ENCODE data around the gene POFUT2. TPM values are rescaled to one million over a fixed set of nuclear protein-coding genes. Genes with fewer than 3 reads are reported as not detected.
"Not testable (repeated sequence)": the region's sequence is repeated elsewhere in the genome, so short reads cannot be mapped to it uniquely, and the experiment has no call there.

Gene POFUT2
- total RNA-seq, 4 donors from 2014 or later = 4.8 to 11.0 (median 5.9) TPM

- in situ Hi-C loops (cut with MboI; ENCODE audit: low sequenced_read_pairs in 4 of 4) (no loop called here), intact Hi-C loops (cut with DNase I; ENCODE audit: low total_unique reads) (no loop called here)
- peak overlapping the region; percentile 73 to 85 (median 76) for H3K27ac ChIP-seq
- peak; percentile 49 to 58 for DNase-seq
- no peaks in the 10 kb centered on the region for H3K9me3 ChIP-seq
- no peak overlapping the region for H3K4me3 ChIP-seq
- TF ChIP-seq, protein P1, sequence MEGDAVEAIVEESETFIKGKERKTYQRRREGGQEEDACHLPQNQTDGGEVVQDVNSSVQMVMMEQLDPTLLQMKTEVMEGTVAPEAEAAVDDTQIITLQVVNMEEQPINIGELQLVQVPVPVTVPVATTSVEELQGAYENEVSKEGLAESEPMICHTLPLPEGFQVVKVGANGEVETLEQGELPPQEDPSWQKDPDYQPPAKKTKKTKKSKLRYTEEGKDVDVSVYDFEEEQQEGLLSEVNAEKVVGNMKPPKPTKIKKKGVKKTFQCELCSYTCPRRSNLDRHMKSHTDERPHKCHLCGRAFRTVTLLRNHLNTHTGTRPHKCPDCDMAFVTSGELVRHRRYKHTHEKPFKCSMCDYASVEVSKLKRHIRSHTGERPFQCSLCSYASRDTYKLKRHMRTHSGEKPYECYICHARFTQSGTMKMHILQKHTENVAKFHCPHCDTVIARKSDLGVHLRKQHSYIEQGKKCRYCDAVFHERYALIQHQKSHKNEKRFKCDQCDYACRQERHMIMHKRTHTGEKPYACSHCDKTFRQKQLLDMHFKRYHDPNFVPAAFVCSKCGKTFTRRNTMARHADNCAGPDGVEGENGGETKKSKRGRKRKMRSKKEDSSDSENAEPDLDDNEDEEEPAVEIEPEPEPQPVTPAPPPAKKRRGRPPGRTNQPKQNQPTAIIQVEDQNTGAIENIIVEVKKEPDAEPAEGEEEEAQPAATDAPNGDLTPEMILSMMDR (IDR thresholded peaks at IDR 0.05 in 4 of 5, conservative IDR thresholded peaks at IDR 0.05 in 1 of 5) = no peak
- TF ChIP-seq POLR2A (IDR thresholded peaks at IDR 0.05) = peak in 1 of 2 donors; percentile 14
- H3K36me3 ChIP-seq = no peaks in the 10 kb centered on the region
- H3K4me1 ChIP-seq = peaks cover 23 to 29% of the 10 kb centered on the region in 2 donors
- H3K27me3 ChIP-seq = peaks cover 7 to 24% (median 7%) of the 10 kb centered on the region in 3 donors
- ATAC-seq = peak; percentile 58 to 62
Measured at GRCh38 chr21:45318556-45319404, 31.1 kb upstream of the POFUT2 start.

DNA sequence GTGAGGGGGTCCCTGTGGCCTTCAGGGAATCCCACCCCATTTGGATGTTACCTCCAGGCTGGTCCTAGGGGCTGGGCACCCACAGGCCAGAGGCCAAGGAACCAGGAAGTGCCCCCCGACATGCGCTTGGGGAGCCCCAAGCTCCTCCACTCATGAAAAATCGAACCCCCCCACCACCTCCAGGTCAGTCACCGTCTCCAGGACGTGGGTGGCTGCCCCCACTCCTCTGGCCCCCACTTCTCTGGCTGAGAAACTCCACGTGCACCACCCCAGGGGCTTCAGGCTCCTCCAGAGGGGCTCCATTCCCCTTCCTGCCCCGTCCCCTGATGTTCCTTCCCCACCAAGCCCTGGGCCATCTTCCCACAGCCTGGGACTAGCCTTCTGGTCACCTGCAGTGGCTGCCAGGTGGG lies 30.5 kb upstream of the POFUT2 start:
- H3K27ac ChIP-seq = peak overlapping the region; percentile 64 to 85 (median 76)
- peaks cover 23 to 29% of the 10 kb centered on the region in 2 donors for H3K4me1 ChIP-seq
- H3K36me3 ChIP-seq = no peaks in the 10 kb centered on the region
- ATAC-seq (no peak), DNase-seq (no peak)
- no peak overlapping the region for H3K4me3 ChIP-seq
- H3K9me3 ChIP-seq = no peaks in the 10 kb centered on the region
- in situ Hi-C loops (cut with MboI; ENCODE audit: low sequenced_read_pairs in 4 of 4) = no loop called here
- TF ChIP-seq, protein P1 (IDR thresholded peaks at IDR 0.05 in 4 of 5, conservative IDR thresholded peaks at IDR 0.05 in 1 of 5) = no peak
- no peak for TF ChIP-seq POLR2A (IDR thresholded peaks at IDR 0.05)
- H3K27me3 ChIP-seq = peaks cover 2 to 18% (median 4%) of the 10 kb centered on the region in 3 donors
- intact Hi-C loops (cut with DNase I; ENCODE audit: low total_unique reads) = no loop called here

GRCh38 chr21:45317398-45318145 lies 29.9 kb upstream of the POFUT2 start:
- H3K27ac ChIP-seq = peak overlapping the region; percentile 64 to 85 (median 76)
- H3K36me3 ChIP-seq = no peaks in the 10 kb centered on the region
- peaks cover 23 to 29% of the 10 kb centered on the region in 2 donors for H3K4me1 ChIP-seq
- peak in 1 of 2 donors; percentile 11 for DNase-seq
- in situ Hi-C loops (cut with MboI; ENCODE audit: low sequenced_read_pairs in 4 of 4) (no loop called here), intact Hi-C loops (cut with DNase I; ENCODE audit: low total_unique reads) (no loop called here)
- no peak for TF ChIP-seq POLR2A (IDR thresholded peaks at IDR 0.05)
- TF ChIP-seq, protein P1 (IDR thresholded peaks at IDR 0.05 in 4 of 5, conservative IDR thresholded peaks at IDR 0.05 in 1 of 5) = no peak
- no peak for ATAC-seq
- no peaks in the 10 kb centered on the region for H3K9me3 ChIP-seq
- H3K27me3 ChIP-seq = peaks cover 0 to 12% (median 0%) of the 10 kb centered on the region in 3 donors
- no peak overlapping the region for H3K4me3 ChIP-seq

- Histone ChIP-seq H3K9me3 (no peaks in the 10 kb centered on the region), H3K4me1 (peaks cover 23 to 29% of the 10 kb centered on the region in 2 donors), H3K27ac (peak overlapping the region in 2 of 4 donors; percentile 76 to 85), H3K36me3 (no peaks in the 10 kb centered on the region), H3K4me3 (no peak overlapping the region), H3K27me3 (peaks cover 0 to 12% (median 0%) of the 10 kb centered on the region in 3 donors)
- intact Hi-C loops (cut with DNase I; ENCODE audit: low total_unique reads) (no loop called here), in situ Hi-C loops (cut with MboI; ENCODE audit: low sequenced_read_pairs in 4 of 4) (no loop called here)
- DNase-seq (peak in 1 of 2 donors; percentile 4), ATAC-seq (no peak)
- TF ChIP-seq, protein P1 (IDR thresholded peaks at IDR 0.05 in 4 of 5, conservative IDR thresholded peaks at IDR 0.05 in 1 of 5) = no peak
- no peak for TF ChIP-seq POLR2A (IDR thresholded peaks at IDR 0.05)
Measured at GRCh38 chr21:45316871-45317397, 29.2 kb upstream of the POFUT2 start.

- in situ Hi-C loops (cut with MboI; ENCODE audit: low sequenced_read_pairs in 4 of 4); H3K4me3 ChIP-seq; H3K27me3 ChIP-seq; intact Hi-C loops (cut with DNase I; ENCODE audit: low total_unique reads); DNase-seq; H3K27ac ChIP-seq; ATAC-seq; H3K36me3 ChIP-seq; H3K9me3 ChIP-seq: not testable (repeated sequence)
- H3K4me1 ChIP-seq = peaks cover 23 to 28% of the 10 kb centered on the region in 2 donors
Measured at GRCh38 chr21:45315676-45316470, 28.2 kb upstream of the POFUT2 start.

All from gastrocnemius medialis (tissue), 4 donors.